GM23338 (cell line): Measurements from ENCODE around the gene TBC1D5. TPM values are rescaled to one million over a fixed set of nuclear protein-coding genes. Genes with fewer than 3 reads are reported as not detected.

Experiments used
- ATAC-seq: fragments of 200-7000 bp; cut with Tn5 transposase; 3 replicates; pipeline ENCODE4 v1.9.1; 2020
- DNase-seq: peaks from one replicate; pipeline ENCODE4 v3.0.0-alpha.2; 2015; ENCODE audit warnings: low spot score
- H2AFZ ChIP-seq: fragments of 200-600 bp; sonication (generic); 2 replicates; pipeline ENCODE4 v1.8.0; 2016; ENCODE audit warnings: antibody characterized with exemption, mild to moderate bottlenecking, moderate library complexity
- H3F3A ChIP-seq: fragments of 200-600 bp; sonication (generic); replicated peaks from 2 replicates; pipeline ENCODE4 v1.8.0; 2017; ENCODE audit warnings: antibody characterized with exemption, mixed run types, low read depth
- H3K27ac ChIP-seq: fragments of 200-600 bp; sonication (generic); 2 replicates; pipeline ENCODE4 v1.6.1; 2016; ENCODE audit warnings: low read depth
- H3K27me3 ChIP-seq: fragments of 200-600 bp; sonication (generic); 2 replicates; pipeline ENCODE4 v1.8.0; 2016; ENCODE audit warnings: mild to moderate bottlenecking, mixed run types, moderate library complexity; ENCODE audit not compliant: insufficient read depth
- H3K36me3 ChIP-seq: fragments of 200-600 bp; sonication (generic); 2 replicates; pipeline ENCODE4 v1.8.0; 2016; ENCODE audit warnings: mild to moderate bottlenecking; ENCODE audit not compliant: insufficient read depth
- H3K4me1 ChIP-seq: fragments of 200-600 bp; sonication (generic); 2 replicates; pipeline ENCODE4 v1.8.0; 2016; ENCODE audit warnings: mild to moderate bottlenecking, moderate library complexity; ENCODE audit not compliant: insufficient read depth
- H3K4me2 ChIP-seq: fragments of 200-600 bp; sonication (generic); 2 replicates; pipeline ENCODE4 v1.7.1; 2017; ENCODE audit warnings: mixed run types
- H3K4me3 ChIP-seq: fragments of 200-600 bp; sonication (generic); 2 replicates; pipeline ENCODE4 v1.6.1; 2016; ENCODE audit warnings: mixed run types
- H3K79me2 ChIP-seq: fragments of 200-600 bp; sonication (generic); replicated peaks from 2 replicates; pipeline ENCODE4 v1.8.0; 2017; ENCODE audit warnings: mild to moderate bottlenecking; ENCODE audit not compliant: insufficient read depth
- H3K9me2 ChIP-seq: fragments of 200-600 bp; sonication (generic); 2 replicates; pipeline ENCODE4 v1.8.0; 2017; ENCODE audit not compliant: insufficient read depth
- H4K20me1 ChIP-seq: fragments of 200-600 bp; sonication (generic); replicated peaks from 2 replicates; pipeline ENCODE4 v1.8.0; 2017; ENCODE audit warnings: mild to moderate bottlenecking; ENCODE audit not compliant: insufficient read depth
- H3K27ac Mint-ChIP-seq: 2 replicates; pipeline ENCODE4 v1.8.0; 2020; ENCODE audit warnings: inconsistent platforms, mild to moderate bottlenecking, moderate library complexity, mixed read lengths
- H3K27me3 Mint-ChIP-seq: 3 replicates; pipeline ENCODE4 v1.8.0; 2022; ENCODE audit warnings: low read depth, mild to moderate bottlenecking, moderate library complexity, mixed read lengths, inconsistent platforms; ENCODE audit not compliant: insufficient read depth, poor library complexity
- H3K36me3 Mint-ChIP-seq: 3 replicates; pipeline ENCODE4 v1.8.0; 2021; ENCODE audit warnings: low read depth, mild to moderate bottlenecking, inconsistent platforms, moderate library complexity, mixed read lengths
- H3K4me1 Mint-ChIP-seq: 3 replicates; pipeline ENCODE4 v1.8.0; 2020; ENCODE audit warnings: mild to moderate bottlenecking, inconsistent platforms, mixed read lengths
- H3K4me3 Mint-ChIP-seq: 3 replicates; pipeline ENCODE4 v1.8.0; 2021; ENCODE audit warnings: moderate library complexity, mild to moderate bottlenecking, inconsistent platforms, mixed read lengths
- H3K9me3 Mint-ChIP-seq: 3 replicates; pipeline ENCODE4 v1.8.0; 2020; ENCODE audit warnings: moderate library complexity, mild to moderate bottlenecking, inconsistent platforms, mixed read lengths
- CREB1 ChIP-seq: fragments of 250-450 bp; sonication (Bioruptor Pico); IDR thresholded peaks from 2 replicates; pipeline ENCODE4 v1.5.0; 2020; ENCODE audit warnings: low read depth, mild to moderate bottlenecking, moderate library complexity
- EZH2 ChIP-seq: fragments of 200-600 bp; sonication (generic); IDR thresholded peaks from one replicate; pipeline ENCODE4 v1.8.0; 2017; ENCODE audit warnings: antibody characterized with exemption, mild to moderate bottlenecking, low read depth; ENCODE audit not compliant: unreplicated experiment
- EZH2phosphoT487 ChIP-seq: fragments of 200-600 bp; sonication (generic); IDR thresholded peaks from one replicate; pipeline ENCODE4 v1.8.1; 2018; ENCODE audit warnings: antibody characterized with exemption; ENCODE audit not compliant: unreplicated experiment
- JUNB ChIP-seq: IDR thresholded peaks from one replicate; pipeline ENCODE4 v1.6.1; 2016; ENCODE audit warnings: antibody characterized with exemption; ENCODE audit not compliant: unreplicated experiment
- NANOG ChIP-seq: IDR thresholded peaks from 2 replicates; pipeline ENCODE4 v1.6.1; 2016; ENCODE audit warnings: antibody characterized with exemption, borderline replicate concordance
- POLR2AphosphoS5 ChIP-seq: IDR thresholded peaks from 2 replicates; pipeline ENCODE4 v1.6.1; 2016; ENCODE audit warnings: antibody characterized with exemption, low read depth
- STAT1 ChIP-seq: IDR thresholded peaks from one replicate; pipeline ENCODE4 v1.6.1; 2016; ENCODE audit warnings: antibody characterized with exemption; ENCODE audit not compliant: unreplicated experiment
- ZNF114 ChIP-seq: fragments of 250-450 bp; sonication (Bioruptor Pico); IDR thresholded peaks from 2 replicates; pipeline ENCODE4 v1.5.0; 2020; ENCODE audit warnings: mild to moderate bottlenecking, moderate library complexity
- ZNF331 ChIP-seq: fragments of 250-450 bp; sonication (Bioruptor Pico); IDR thresholded peaks from 2 replicates; pipeline ENCODE4 v1.5.0; 2020; ENCODE audit warnings: low read depth, mild to moderate bottlenecking, moderate library complexity
- polyA plus RNA-seq: library from polyadenylated mRNA; unstranded; fragments of >200 nt; fragmentation: Nextera tagmentation; extraction: Ambion mirVana; gene quantifications from 2 replicates; pipeline ENCODE4 v1.2.1, GENCODE V29; 2016
- total RNA-seq: library from RNA; depleted of rRNA; stranded (reverse); fragments of >200 nt; shearing (Covaris generic); gene quantifications from 2 replicates; pipeline ENCODE4 v1.2.3, GENCODE V29; 2014
- TF ChIP-seq, protein P1 (sequence below): IDR thresholded peaks from 2 replicates; pipeline ENCODE4 v1.6.1; 2016; ENCODE audit warnings: antibody characterized with exemption
- TF ChIP-seq, protein P2 (sequence below): IDR thresholded peaks from one replicate; pipeline ENCODE4 v1.6.1; 2018; ENCODE audit warnings: antibody characterized with exemption; ENCODE audit not compliant: unreplicated experiment
- TF ChIP-seq, protein P3 (sequence below): fragments of 250-450 bp; sonication (Bioruptor Pico); IDR thresholded peaks from 2 replicates; pipeline ENCODE4 v1.5.0; 2020; ENCODE audit warnings: mild to moderate bottlenecking, moderate library complexity
- TF ChIP-seq, protein P4 (sequence below), 2 experiments: fragments of 200-600 bp in 1 of 2; sonication (generic) in 1 of 2; conservative IDR thresholded peaks; 2 replicates each; pipeline versions ENCODE4 v1.5.1 to v1.6.1; 2016 to 2017; ENCODE audit warnings: antibody characterized with exemption in 2 of 2, low read depth in 2 of 2, mild to moderate bottlenecking in 2 of 2, moderate library complexity in 1 of 2

Gene TBC1D5
- total and polyA plus RNA-seq, 2 experiments from 2014 or later, result 21.8 to 48.1 TPM

DNA sequence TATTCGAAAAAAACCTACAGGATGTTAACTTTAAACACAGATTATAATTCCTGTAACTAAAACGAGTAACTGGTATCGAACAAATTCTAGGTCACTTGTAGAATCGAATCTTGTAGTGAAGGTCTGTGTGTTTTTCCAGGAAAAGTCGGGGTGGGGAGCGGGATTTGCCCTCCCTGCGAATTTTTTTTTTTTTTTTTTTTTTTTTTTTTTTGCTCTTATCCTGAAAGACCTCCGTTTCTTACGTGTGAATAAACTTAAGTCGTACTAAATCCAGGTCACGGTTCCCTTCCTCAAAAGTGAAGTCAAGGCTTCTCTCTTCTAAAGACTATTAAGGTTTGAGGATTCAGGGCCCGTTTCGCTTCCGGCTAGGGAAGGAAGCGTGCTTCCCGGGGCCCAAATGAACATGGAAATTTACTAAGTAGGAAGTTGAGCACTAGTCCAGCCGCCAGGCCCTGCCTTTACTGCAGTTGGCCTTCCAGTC is 770 bp downstream of the TBC1D5 start (continued):
- TF ChIP-seq NANOG, result no peak

DNA sequence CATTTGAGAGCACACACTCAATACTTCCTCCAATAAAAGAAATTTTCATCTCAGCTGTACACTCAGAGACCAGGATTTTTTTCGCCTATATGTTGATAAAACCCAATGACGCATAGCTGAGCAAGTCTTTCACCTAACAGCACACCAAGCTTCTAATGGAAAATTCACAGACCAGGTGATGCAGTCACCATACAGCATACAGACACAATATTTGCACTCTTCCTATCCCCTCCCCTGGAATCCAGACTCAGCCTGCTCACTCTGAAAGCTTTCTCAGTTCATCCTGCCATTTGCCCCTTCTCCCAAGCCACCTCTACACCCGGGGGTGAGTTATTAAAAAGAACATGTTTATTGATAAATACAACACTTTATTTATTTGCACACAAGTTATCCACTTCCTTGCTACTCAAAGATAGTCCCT is 1.7 kb downstream of the TBC1D5 start:
- Histone ChIP-seq H3K4me3 (peak overlapping the region; percentile 88), H3K9me2 (no peaks in the 10 kb centered on the region), H3F3A (peaks cover 10% of the 10 kb centered on the region), H3K4me2 (peak overlapping the region; percentile 96), H3K27ac (peak overlapping the region; percentile 100), H3K79me2 (peaks cover 49% of the 10 kb centered on the region), H2AFZ (no peak overlapping the region), H4K20me1 (no peaks in the 10 kb centered on the region), H3K36me3 (no peaks in the 10 kb centered on the region), H3K27me3 (no peaks in the 10 kb centered on the region), H3K4me1 (peaks cover 36% of the 10 kb centered on the region)
- H3K9me3 Mint-ChIP-seq, result no peaks in the 10 kb centered on the region
- TF ChIP-seq ZNF114 (CRISPR knock-in tag) (no peak), STAT1 (no peak), EZH2 (no peak), NANOG (no peak), ZNF331 (CRISPR knock-in tag) (no peak), CREB1 (CRISPR knock-in tag) (no peak), JUNB (no peak), POLR2AphosphoS5 (no peak), EZH2phosphoT487 (no peak)
- TF ChIP-seq, protein P1, sequence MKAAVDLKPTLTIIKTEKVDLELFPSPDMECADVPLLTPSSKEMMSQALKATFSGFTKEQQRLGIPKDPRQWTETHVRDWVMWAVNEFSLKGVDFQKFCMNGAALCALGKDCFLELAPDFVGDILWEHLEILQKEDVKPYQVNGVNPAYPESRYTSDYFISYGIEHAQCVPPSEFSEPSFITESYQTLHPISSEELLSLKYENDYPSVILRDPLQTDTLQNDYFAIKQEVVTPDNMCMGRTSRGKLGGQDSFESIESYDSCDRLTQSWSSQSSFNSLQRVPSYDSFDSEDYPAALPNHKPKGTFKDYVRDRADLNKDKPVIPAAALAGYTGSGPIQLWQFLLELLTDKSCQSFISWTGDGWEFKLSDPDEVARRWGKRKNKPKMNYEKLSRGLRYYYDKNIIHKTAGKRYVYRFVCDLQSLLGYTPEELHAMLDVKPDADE, result no peak
- TF ChIP-seq, protein P2, sequence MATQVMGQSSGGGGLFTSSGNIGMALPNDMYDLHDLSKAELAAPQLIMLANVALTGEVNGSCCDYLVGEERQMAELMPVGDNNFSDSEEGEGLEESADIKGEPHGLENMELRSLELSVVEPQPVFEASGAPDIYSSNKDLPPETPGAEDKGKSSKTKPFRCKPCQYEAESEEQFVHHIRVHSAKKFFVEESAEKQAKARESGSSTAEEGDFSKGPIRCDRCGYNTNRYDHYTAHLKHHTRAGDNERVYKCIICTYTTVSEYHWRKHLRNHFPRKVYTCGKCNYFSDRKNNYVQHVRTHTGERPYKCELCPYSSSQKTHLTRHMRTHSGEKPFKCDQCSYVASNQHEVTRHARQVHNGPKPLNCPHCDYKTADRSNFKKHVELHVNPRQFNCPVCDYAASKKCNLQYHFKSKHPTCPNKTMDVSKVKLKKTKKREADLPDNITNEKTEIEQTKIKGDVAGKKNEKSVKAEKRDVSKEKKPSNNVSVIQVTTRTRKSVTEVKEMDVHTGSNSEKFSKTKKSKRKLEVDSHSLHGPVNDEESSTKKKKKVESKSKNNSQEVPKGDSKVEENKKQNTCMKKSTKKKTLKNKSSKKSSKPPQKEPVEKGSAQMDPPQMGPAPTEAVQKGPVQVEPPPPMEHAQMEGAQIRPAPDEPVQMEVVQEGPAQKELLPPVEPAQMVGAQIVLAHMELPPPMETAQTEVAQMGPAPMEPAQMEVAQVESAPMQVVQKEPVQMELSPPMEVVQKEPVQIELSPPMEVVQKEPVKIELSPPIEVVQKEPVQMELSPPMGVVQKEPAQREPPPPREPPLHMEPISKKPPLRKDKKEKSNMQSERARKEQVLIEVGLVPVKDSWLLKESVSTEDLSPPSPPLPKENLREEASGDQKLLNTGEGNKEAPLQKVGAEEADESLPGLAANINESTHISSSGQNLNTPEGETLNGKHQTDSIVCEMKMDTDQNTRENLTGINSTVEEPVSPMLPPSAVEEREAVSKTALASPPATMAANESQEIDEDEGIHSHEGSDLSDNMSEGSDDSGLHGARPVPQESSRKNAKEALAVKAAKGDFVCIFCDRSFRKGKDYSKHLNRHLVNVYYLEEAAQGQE, result no peak
- TF ChIP-seq, protein P3, sequence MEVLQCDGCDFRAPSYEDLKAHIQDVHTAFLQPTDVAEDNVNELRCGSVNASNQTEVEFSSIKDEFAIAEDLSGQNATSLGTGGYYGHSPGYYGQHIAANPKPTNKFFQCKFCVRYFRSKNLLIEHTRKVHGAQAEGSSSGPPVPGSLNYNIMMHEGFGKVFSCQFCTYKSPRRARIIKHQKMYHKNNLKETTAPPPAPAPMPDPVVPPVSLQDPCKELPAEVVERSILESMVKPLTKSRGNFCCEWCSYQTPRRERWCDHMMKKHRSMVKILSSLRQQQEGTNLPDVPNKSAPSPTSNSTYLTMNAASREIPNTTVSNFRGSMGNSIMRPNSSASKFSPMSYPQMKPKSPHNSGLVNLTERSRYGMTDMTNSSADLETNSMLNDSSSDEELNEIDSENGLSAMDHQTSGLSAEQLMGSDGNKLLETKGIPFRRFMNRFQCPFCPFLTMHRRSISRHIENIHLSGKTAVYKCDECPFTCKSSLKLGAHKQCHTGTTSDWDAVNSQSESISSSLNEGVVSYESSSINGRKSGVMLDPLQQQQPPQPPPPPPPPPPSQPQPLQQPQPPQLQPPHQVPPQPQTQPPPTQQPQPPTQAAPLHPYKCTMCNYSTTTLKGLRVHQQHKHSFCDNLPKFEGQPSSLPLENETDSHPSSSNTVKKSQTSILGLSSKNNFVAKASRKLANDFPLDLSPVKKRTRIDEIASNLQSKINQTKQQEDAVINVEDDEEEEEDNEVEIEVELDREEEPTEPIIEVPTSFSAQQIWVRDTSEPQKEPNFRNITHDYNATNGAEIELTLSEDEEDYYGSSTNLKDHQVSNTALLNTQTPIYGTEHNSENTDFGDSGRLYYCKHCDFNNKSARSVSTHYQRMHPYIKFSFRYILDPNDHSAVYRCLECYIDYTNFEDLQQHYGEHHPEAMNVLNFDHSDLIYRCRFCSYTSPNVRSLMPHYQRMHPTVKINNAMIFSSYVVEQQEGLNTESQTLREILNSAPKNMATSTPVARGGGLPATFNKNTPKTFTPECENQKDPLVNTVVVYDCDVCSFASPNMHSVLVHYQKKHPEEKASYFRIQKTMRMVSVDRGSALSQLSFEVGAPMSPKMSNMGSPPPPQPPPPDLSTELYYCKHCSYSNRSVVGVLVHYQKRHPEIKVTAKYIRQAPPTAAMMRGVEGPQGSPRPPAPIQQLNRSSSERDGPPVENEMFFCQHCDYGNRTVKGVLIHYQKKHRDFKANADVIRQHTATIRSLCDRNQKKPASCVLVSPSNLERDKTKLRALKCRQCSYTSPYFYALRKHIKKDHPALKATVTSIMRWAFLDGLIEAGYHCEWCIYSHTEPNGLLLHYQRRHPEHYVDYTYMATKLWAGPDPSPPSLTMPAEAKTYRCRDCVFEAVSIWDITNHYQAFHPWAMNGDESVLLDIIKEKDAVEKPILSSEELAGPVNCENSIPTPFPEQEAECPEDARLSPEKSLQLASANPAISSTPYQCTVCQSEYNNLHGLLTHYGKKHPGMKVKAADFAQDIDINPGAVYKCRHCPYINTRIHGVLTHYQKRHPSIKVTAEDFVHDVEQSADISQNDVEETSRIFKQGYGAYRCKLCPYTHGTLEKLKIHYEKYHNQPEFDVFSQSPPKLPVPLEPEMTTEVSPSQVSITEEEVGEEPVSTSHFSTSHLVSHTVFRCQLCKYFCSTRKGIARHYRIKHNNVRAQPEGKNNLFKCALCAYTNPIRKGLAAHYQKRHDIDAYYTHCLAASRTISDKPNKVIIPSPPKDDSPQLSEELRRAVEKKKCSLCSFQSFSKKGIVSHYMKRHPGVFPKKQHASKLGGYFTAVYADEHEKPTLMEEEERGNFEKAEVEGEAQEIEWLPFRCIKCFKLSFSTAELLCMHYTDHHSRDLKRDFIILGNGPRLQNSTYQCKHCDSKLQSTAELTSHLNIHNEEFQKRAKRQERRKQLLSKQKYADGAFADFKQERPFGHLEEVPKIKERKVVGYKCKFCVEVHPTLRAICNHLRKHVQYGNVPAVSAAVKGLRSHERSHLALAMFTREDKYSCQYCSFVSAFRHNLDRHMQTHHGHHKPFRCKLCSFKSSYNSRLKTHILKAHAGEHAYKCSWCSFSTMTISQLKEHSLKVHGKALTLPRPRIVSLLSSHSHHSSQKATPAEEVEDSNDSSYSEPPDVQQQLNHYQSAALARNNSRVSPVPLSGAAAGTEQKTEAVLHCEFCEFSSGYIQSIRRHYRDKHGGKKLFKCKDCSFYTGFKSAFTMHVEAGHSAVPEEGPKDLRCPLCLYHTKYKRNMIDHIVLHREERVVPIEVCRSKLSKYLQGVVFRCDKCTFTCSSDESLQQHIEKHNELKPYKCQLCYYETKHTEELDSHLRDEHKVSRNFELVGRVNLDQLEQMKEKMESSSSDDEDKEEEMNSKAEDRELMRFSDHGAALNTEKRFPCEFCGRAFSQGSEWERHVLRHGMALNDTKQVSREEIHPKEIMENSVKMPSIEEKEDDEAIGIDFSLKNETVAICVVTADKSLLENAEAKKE, result no peak
- TF ChIP-seq, protein P4, sequence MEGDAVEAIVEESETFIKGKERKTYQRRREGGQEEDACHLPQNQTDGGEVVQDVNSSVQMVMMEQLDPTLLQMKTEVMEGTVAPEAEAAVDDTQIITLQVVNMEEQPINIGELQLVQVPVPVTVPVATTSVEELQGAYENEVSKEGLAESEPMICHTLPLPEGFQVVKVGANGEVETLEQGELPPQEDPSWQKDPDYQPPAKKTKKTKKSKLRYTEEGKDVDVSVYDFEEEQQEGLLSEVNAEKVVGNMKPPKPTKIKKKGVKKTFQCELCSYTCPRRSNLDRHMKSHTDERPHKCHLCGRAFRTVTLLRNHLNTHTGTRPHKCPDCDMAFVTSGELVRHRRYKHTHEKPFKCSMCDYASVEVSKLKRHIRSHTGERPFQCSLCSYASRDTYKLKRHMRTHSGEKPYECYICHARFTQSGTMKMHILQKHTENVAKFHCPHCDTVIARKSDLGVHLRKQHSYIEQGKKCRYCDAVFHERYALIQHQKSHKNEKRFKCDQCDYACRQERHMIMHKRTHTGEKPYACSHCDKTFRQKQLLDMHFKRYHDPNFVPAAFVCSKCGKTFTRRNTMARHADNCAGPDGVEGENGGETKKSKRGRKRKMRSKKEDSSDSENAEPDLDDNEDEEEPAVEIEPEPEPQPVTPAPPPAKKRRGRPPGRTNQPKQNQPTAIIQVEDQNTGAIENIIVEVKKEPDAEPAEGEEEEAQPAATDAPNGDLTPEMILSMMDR (conservative IDR thresholded peaks at IDR 0.05; ENCODE audit: low read depth in 2 of 2), result no peak
- DNase-seq (no peak), ATAC-seq (no peak)
- H3K4me3 Mint-ChIP-seq, result peak overlapping the region; percentile 95
- 0 out of 3 replicates have a peak, but pooled peaks cover 3% of the 10 kb centered on the region for H3K36me3 Mint-ChIP-seq
- peaks cover 41% of the 10 kb centered on the region for H3K4me1 Mint-ChIP-seq
- peak overlapping the region; percentile 98 for H3K27ac Mint-ChIP-seq
- peaks cover 5% of the 10 kb centered on the region for H3K27me3 Mint-ChIP-seq
